HT1080 (cell line): ENCODE measurements around the gene CORIN. TPM values are rescaled to one million over a fixed set of nuclear protein-coding genes. Genes with fewer than 3 reads are reported as not detected.

ENCODE experiments used
- DNase-seq: peaks from one replicate; pipeline ENCODE4 v3.0.0-alpha.2; 2015; ENCODE audit warnings: low read depth
- total RNA-seq: library from RNA; depleted of rRNA; stranded (reverse); fragments of >200 nt; shearing (Covaris generic); gene quantifications from 2 replicates; pipeline ENCODE4 v1.2.3, GENCODE V29; 2014

The CORIN gene
- total RNA-seq, 1 experiment from 2014 or later: 0.51 TPM

- DNase-seq: no peak
These were observed 6.7 kb downstream of the CORIN start for GRCh38 chr4:47831026-47831679.

- DNase-seq: peak; percentile 16
These were observed 7.4 kb downstream of the CORIN start for GRCh38 chr4:47830265-47831025.

GRCh38 chr4:47829438-47829837 lies 8.4 kb downstream of the CORIN start:
- no peak for DNase-seq

- no peak for DNase-seq
These were observed 10.4 kb downstream of the CORIN start for GRCh38 chr4:47827343-47828047.

- no peak for DNase-seq
These were observed 13.0 kb downstream of the CORIN start for GRCh38 chr4:47824840-47825239.

GRCh38 chr4:47819178-47819577 lies 18.7 kb downstream of the CORIN start:
- no peak for DNase-seq

- no peak for DNase-seq
These were observed 20.6 kb downstream of the CORIN start for GRCh38 chr4:47817275-47817674.

- DNase-seq: no peak
These were observed 21.1 kb downstream of the CORIN start for GRCh38 chr4:47816748-47817147.

- no peak for DNase-seq
These were observed 23.1 kb downstream of the CORIN start for GRCh38 chr4:47814618-47815295.

GRCh38 chr4:47809654-47810203 lies 28.1 kb downstream of the CORIN start:
- no peak for DNase-seq

GRCh38 chr4:47804598-47804997 lies 33.3 kb downstream of the CORIN start:
- no peak for DNase-seq

GRCh38 chr4:47801481-47802002 lies 36.3 kb downstream of the CORIN start:
- no peak for DNase-seq

- no peak for DNase-seq
These were observed 39.7 kb downstream of the CORIN start for GRCh38 chr4:47798165-47798564.

GRCh38 chr4:47791965-47792364 lies 45.9 kb downstream of the CORIN start:
- no peak for DNase-seq

- no peak for DNase-seq
These were observed 47.8 kb downstream of the CORIN start for GRCh38 chr4:47790105-47790504.

- no peak for DNase-seq
These were observed 49.7 kb downstream of the CORIN start for GRCh38 chr4:47788126-47788525.

- no peak for DNase-seq
These were observed 50.9 kb downstream of the CORIN start for GRCh38 chr4:47786958-47787370.

- DNase-seq: no peak
These were observed 52.7 kb downstream of the CORIN start for GRCh38 chr4:47785153-47785552.

- peak; percentile 24 for DNase-seq
These were observed 53.6 kb downstream of the CORIN start for GRCh38 chr4:47784222-47784621.

GRCh38 chr4:47776353-47776752 lies 61.5 kb downstream of the CORIN start:
- DNase-seq: no peak

- no peak for DNase-seq
These were observed 63.8 kb downstream of the CORIN start for GRCh38 chr4:47774079-47774478.
